Limb (tissue), 2 donors: ENCODE data around the gene LCE2A.

Source experiments
- DNase-seq, 2 donors: peaks; one replicate each; pipeline ENCODE4 v3.0.0-alpha.2; 2016; ENCODE audit errors: extremely low spot score in 2 of 2

The LCE2A gene

DNA sequence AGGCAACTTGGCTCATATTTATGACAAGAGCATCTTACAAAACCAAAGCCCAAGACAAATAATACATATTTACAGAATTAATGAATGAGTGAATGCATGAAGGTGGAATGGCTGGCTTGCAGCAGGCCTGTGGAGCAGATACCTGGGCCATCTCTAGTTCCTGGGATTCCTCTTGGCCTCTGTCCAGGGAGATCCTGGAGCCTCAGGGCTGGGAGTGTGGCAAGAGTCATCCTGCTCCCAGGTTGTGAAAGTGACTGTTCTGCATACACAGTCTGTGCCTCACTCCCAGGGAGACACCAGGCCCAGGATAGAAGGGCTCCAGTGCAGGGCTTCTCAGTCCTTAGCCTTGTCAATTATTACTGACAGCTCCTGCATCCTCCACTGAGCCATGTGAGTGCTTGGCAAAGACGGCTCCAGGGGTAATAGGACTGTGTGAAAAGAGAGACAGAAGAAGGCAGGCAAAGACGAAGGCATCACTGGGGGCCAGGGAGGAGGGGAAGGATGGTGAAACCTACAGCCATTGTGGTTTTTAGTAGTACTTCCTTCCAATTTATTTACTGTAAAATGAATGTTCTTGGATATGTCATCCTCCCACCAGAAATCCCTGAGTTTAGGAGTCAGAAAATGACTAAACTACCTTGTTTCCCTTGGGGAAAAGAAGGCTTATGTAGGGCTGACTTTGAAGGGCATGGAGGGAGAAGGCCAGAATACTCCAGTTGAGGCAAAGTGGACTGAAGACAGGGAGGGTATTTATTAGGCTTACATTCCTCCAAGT lies 45.4 kb downstream of the LCE2A start:
- no peak for DNase-seq

DNA sequence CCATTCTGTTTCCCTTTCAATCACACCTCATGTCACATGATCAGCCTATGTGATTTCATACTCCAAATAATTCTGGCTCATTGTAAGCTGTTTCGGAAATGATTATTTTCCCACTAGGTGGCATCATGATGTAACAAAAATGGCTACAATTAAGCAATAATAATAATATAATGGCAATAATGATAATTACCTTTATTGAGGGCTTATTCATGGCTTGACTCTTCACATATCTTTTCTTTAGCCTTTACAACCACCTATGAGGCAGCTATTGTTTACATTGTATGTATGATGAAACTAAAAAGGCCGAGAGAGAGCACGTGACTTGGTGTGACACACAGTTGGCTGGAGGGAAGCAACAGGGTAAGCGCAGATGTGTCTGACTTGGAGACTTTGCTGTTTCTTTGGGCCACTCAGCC lies 47.2 kb downstream of the LCE2A start:
- DNase-seq: no peak

DNA sequence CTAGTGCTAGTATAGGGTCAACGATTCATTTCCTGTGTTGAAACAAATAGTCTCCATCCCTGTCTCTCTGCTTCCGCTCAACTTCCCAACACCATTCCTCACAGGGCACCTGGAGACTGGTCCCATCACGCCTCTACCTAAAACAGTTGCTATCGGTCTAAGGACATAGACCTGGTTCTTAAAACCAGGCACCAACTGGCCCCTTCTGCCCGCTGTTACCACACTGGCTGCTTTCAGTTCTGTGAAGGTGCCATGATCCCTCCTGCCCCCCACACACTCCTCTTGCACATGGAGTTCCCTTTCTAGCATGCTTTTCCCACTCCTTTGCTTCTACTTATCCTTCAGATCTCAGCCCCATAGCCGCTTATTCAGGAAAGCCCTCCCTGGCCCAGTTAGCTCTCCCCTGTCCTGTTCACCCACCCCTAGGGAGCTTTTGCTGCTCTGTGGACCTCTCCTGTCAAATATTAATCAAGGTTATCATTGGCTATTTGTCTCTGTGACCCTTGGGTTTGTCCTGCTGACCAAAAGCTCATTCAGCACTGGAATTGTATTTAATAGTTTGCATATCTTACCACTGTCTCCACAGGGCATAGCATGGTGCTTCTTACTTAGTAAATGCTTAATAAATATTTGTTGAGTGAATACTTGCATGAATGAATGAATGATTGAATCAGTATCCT lies 47.8 kb downstream of the LCE2A start:
- DNase-seq: no peak

DNA sequence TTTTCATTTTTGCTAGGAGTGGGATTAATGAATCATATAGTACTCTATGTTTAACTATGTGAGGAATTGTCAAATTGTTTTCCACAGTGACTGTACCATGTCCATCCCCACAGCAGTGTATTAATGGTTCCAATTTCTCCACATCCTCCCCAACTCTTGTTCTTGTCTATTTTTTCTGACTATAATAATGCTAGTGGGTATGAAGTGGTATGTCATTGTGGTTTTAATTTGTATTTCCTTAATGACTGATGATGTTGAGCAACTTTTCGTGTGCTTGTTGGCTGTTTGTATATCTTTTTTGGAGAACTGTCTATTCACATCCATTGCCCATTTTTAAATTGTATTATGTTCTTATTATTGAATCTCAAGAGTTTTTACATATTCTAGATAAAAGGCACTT lies 49.7 kb downstream of the LCE2A start:
- no peak for DNase-seq
